ENCODE results near the gene POFUT2. TPM values are rescaled to one million over a fixed set of nuclear protein-coding genes. Genes with fewer than 3 reads are reported as not detected.
A peak's percentile ranks its signal among the peaks of the same experiment; 100 is the strongest.

POFUT2 gene
- total RNA-seq, 1 donor: 35.8 TPM

DNA sequence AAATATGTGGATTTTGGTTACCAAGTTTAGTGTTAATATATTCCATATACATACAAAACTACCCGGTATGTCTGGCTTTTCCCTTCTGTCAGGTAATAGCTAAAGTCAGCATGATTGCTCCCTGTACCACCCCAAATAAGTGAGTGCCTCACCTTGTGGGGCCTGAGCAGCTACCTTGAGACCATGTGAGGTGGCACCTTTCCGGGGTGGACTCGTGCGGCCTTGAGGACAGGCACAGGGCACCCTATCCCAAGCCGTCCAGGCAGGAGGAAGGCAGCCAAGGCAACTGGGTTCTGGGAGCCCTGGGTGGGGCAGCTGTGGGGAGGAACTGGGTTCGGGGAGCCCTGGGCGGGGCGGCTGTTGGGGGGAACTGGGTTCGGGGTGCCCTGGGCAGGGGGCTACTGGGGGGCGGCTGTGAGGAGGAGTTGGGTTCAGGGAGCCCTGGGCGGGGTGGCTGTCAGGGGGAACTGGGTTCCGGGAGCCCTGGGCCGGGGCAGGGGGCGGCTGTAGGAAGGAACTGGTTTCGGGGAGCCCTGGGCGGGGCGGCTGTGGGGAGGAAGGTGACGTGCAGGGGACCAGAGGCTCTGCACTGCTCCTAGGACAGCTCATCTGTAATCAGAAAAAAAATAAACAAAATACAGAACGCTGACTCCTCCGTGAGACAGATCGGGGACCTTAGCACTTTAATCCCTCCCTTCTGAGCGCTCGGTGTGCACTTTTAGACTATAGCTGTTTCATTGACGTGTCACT, 63.3 kb downstream of the POFUT2 start:
- H4K20me1 ChIP-seq (ENCODE audit: insufficient read depth, low read length): peaks cover 7% of the 10 kb centered on the region
- H3K4me3 ChIP-seq (ENCODE audit: insufficient read depth, low read length): no peak overlapping the region
- H3K4me1 ChIP-seq (ENCODE audit: insufficient read depth, low read length): peaks cover 30% of the 10 kb centered on the region
- peak; percentile 65 for DNase-seq (ENCODE audit: insufficient read length, low spot score, missing footprints)
- no peaks in the 10 kb centered on the region for H3K79me2 ChIP-seq (ENCODE audit: insufficient read depth, low read length)
- no peak overlapping the region for H3K4me2 ChIP-seq (ENCODE audit: insufficient read depth, low read length)
- peaks cover 14% of the 10 kb centered on the region for H3K27me3 ChIP-seq (ENCODE audit: insufficient read depth, low read length)
- TF ChIP-seq, protein P1, sequence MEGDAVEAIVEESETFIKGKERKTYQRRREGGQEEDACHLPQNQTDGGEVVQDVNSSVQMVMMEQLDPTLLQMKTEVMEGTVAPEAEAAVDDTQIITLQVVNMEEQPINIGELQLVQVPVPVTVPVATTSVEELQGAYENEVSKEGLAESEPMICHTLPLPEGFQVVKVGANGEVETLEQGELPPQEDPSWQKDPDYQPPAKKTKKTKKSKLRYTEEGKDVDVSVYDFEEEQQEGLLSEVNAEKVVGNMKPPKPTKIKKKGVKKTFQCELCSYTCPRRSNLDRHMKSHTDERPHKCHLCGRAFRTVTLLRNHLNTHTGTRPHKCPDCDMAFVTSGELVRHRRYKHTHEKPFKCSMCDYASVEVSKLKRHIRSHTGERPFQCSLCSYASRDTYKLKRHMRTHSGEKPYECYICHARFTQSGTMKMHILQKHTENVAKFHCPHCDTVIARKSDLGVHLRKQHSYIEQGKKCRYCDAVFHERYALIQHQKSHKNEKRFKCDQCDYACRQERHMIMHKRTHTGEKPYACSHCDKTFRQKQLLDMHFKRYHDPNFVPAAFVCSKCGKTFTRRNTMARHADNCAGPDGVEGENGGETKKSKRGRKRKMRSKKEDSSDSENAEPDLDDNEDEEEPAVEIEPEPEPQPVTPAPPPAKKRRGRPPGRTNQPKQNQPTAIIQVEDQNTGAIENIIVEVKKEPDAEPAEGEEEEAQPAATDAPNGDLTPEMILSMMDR (IDR thresholded peaks at IDR 0.05; ENCODE audit: extremely low read depth, low read depth, low read length): no peak
- no peaks in the 10 kb centered on the region for H3K9me3 ChIP-seq (ENCODE audit: low read depth, low read length)
- no peaks in the 10 kb centered on the region for H3K36me3 ChIP-seq (ENCODE audit: insufficient read depth, low read length)
- H3K27ac ChIP-seq (ENCODE audit: low read depth, low read length): no peak overlapping the region
- no peak overlapping the region for H2AFZ ChIP-seq (ENCODE audit: low read length)

DNA sequence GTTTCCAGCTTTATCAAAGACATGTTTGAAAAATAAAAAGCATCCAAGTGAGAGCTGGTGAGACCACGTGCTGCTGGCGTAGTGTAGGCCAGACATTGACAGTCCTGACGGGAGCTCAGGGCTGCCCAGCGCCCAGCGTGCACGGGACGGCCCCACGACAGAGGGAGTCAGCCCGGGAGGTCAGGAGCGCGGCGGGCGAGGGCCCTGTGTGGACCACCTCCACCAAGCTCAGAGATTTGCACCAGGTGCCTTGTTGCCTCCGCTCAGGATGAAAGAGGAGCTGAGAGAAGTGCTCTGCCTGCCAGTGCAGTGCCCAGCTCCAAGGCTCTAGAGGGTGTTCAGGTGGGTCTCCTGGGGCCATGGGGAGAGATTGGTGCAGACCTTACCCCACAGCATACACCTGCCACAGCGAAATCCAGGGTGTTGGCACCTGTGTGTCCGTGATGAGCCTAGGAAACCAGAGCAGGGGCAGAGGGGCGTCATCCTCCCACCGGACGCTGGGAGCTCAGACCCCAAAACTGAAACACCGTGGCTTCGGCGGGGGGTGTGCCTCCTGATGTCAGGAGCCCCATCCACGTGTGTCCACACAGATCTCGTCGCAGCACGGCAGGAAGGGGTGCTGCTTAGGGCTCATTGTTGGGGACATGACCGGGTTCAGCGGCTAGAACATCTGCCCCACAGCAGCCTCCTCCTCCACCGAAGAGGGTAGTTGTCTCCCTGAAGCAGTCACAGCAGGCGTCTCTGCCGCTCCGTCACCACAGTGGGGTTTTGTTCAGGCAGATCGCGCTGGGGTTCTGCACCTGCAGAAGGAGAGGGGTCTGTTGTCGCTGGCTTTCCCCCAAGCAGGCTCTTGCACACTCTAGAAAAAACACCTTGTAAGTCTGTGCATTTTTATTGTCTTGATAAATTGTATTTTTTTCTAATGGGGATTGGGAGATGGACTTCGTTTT, 64.2 kb downstream of the POFUT2 start:
- Histone ChIP-seq H3K4me3 (ENCODE audit: insufficient read depth, low read length) (no peak overlapping the region), H3K27me3 (ENCODE audit: insufficient read depth, low read length) (peaks cover 14% of the 10 kb centered on the region), H3K4me1 (ENCODE audit: insufficient read depth, low read length) (peaks cover 24% of the 10 kb centered on the region), H3K36me3 (ENCODE audit: insufficient read depth, low read length) (no peaks in the 10 kb centered on the region), H3K79me2 (ENCODE audit: insufficient read depth, low read length) (no peaks in the 10 kb centered on the region), H3K4me2 (ENCODE audit: insufficient read depth, low read length) (no peak overlapping the region), H4K20me1 (ENCODE audit: insufficient read depth, low read length) (peaks cover 5% of the 10 kb centered on the region), H3K27ac (ENCODE audit: low read depth, low read length) (no peak overlapping the region), H3K9me3 (ENCODE audit: low read depth, low read length) (no peaks in the 10 kb centered on the region), H2AFZ (ENCODE audit: low read length) (no peak overlapping the region)
- TF ChIP-seq, protein P1 (IDR thresholded peaks at IDR 0.05; ENCODE audit: extremely low read depth, low read depth, low read length): no peak
- no peak for DNase-seq (ENCODE audit: insufficient read length, low spot score, missing footprints)

DNA sequence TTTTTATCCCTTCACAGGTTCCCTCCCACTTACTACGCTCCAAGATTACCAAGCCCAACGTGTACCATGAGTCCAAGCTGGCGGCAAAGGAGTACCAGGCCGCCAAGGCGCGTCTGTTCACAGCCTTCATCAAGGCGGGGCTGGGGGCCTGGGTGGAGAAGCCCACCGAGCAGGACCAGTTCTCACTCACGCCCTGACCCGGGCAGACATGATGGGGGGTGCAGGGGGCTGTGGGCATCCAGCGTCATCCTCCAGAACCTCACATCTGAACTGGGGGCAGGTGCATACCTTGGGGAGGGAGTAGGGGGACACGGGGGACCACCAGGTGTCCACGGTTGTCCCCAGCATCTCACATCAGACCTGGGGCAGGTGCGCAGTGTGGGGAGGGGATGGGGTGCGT, 65.7 kb downstream of the POFUT2 start:
- Histone ChIP-seq H3K4me3 (ENCODE audit: insufficient read depth, low read length) (no peak overlapping the region), H3K79me2 (ENCODE audit: insufficient read depth, low read length) (no peaks in the 10 kb centered on the region), H3K4me2 (ENCODE audit: insufficient read depth, low read length) (no peak overlapping the region), H3K36me3 (ENCODE audit: insufficient read depth, low read length) (no peaks in the 10 kb centered on the region), H4K20me1 (ENCODE audit: insufficient read depth, low read length) (no peaks in the 10 kb centered on the region), H3K9me3 (ENCODE audit: low read depth, low read length) (no peaks in the 10 kb centered on the region), H3K27me3 (ENCODE audit: insufficient read depth, low read length) (peaks cover 14% of the 10 kb centered on the region), H3K27ac (ENCODE audit: low read depth, low read length) (no peak overlapping the region), H2AFZ (ENCODE audit: low read length) (no peak overlapping the region), H3K4me1 (ENCODE audit: insufficient read depth, low read length) (peaks cover 9% of the 10 kb centered on the region)
- TF ChIP-seq, protein P1 (IDR thresholded peaks at IDR 0.05; ENCODE audit: extremely low read depth, low read depth, low read length): no peak
- no peak for DNase-seq (ENCODE audit: insufficient read length, low spot score, missing footprints)

Measured in osteoblast (primary cell).